ENCODE data around the gene PARD3B. TPM values are rescaled to one million over a fixed set of nuclear protein-coding genes. Genes with fewer than 3 reads are reported as not detected.

Gene PARD3B
- total and polyA plus RNA-seq, 2 of the 13 experiments (the other 11 are each of a cell fraction or from before 2014, with no cell fraction given) = 0.71 to 2.3 TPM

GRCh38 chr2:205292665-205293295 is 747.5 kb downstream of the PARD3B start (continued):
- no peak for TF ChIP-seq SNRNP70 (IDR thresholded peaks at IDR 0.05; ENCODE audit: low read depth, low read length)
- TF ChIP-seq REL (CRISPR knock-in tag; conservative IDR thresholded peaks at IDR 0.05) = no peak
- no peak for TF ChIP-seq RFXANK (CRISPR knock-in tag; IDR thresholded peaks at IDR 0.05)
- TF ChIP-seq PRMT3 (CRISPR knock-in tag; IDR thresholded peaks at IDR 0.05; ENCODE audit: borderline replicate concordance, low read depth) = no peak
- no peak for TF ChIP-seq RCOR2 (CRISPR knock-in tag; IDR thresholded peaks at IDR 0.05)
- no peak for TF ChIP-seq ZFP82 (CRISPR knock-in tag; IDR thresholded peaks at IDR 0.05; ENCODE audit: borderline replicate concordance)

- peak; percentile 56; the same call in 1 of the 2 replicates for TF ChIP-seq ONECUT2 (CRISPR knock-in tag; IDR thresholded peaks at IDR 0.05)
- TF ChIP-seq ZNF343 (CRISPR knock-in tag; IDR thresholded peaks at IDR 0.05) = no peak
- ATAC-seq (no peak), FAIRE-seq (peak; percentile 12), DNase-seq (ENCODE audit: low spot score) (no peak)
- ChIA-PET CTCF (ENCODE audit: low intra/inter-chr PET ratio, low total read pairs) (no interaction called here), POLR2A (no interaction called here)
- Histone ChIP-seq H3K9ac (ENCODE audit: insufficient read depth, low read depth, low read length) (no peak overlapping the region), H3K27me3 (ENCODE audit: control insufficient read depth in 1 of 2, insufficient read depth in 2 of 2, low read length in 2 of 2) (no peaks in the 10 kb centered on the region), H3K4me3 (replicated peaks in 1 of 3; ENCODE audit: insufficient read depth in 1 of 3, low read depth in 2 of 3, low read length in 3 of 3) (no peak overlapping the region), H3K79me2 (ENCODE audit: insufficient read depth, low read length) (no peaks in the 10 kb centered on the region), H3K4me2 (ENCODE audit: low read depth, low read length) (no peak overlapping the region), H4K20me1 (ENCODE audit: insufficient read depth, low read length) (no peaks in the 10 kb centered on the region), H2AFZ (ENCODE audit: low read length) (no peak overlapping the region), H3K4me1 (ENCODE audit: insufficient read depth, low read length) (no peaks in the 10 kb centered on the region), H3K36me3 (replicated peaks in 1 of 2; ENCODE audit: control insufficient read depth in 1 of 2, insufficient read depth in 2 of 2, low read length in 2 of 2) (no peaks in the 10 kb centered on the region), H3K27ac (ENCODE audit: extremely low read length, insufficient read depth, low read length) (no peak overlapping the region), H3K9me3 (ENCODE audit: low read length) (no peaks in the 10 kb centered on the region; the same call in 1 of the 2 replicates)
- no TSS peak for BruUV-seq (replicated peaks)
- intact Hi-C loops (cut with micrococcal nuclease; ENCODE audit: unreplicated experiment) (no loop called here), in situ Hi-C loops (cut with HindIII; ENCODE audit: extremely low pct_ligation_motif_present, low pct_unique_long_range_greater_than_20kb) (no loop called here)
Observed at GRCh38 chr2:205293559-205293958, 748.3 kb downstream of the PARD3B start.

- DNase-seq (ENCODE audit: low spot score) (no peak), FAIRE-seq (no peak), ATAC-seq (no peak)
- Histone ChIP-seq H3K9me3 (ENCODE audit: low read length) (no peaks in the 10 kb centered on the region), H3K4me3 (replicated peaks in 1 of 3; ENCODE audit: insufficient read depth in 1 of 3, low read depth in 2 of 3, low read length in 3 of 3) (no peak overlapping the region), H3K27me3 (ENCODE audit: control insufficient read depth in 1 of 2, insufficient read depth in 2 of 2, low read length in 2 of 2) (no peaks in the 10 kb centered on the region), H3K36me3 (replicated peaks in 1 of 2; ENCODE audit: control insufficient read depth in 1 of 2, insufficient read depth in 2 of 2, low read length in 2 of 2) (no peaks in the 10 kb centered on the region), H3K79me2 (ENCODE audit: insufficient read depth, low read length) (no peaks in the 10 kb centered on the region), H4K20me1 (ENCODE audit: insufficient read depth, low read length) (no peaks in the 10 kb centered on the region), H3K4me1 (ENCODE audit: insufficient read depth, low read length) (no peaks in the 10 kb centered on the region), H3K4me2 (ENCODE audit: low read depth, low read length) (no peak overlapping the region), H3K9ac (ENCODE audit: insufficient read depth, low read depth, low read length) (no peak overlapping the region), H2AFZ (ENCODE audit: low read length) (no peak overlapping the region), H3K27ac (ENCODE audit: extremely low read length, insufficient read depth, low read length) (no peak overlapping the region)
- WGBS (ENCODE audit: low lambda C conversion rate) = 75% methylated on average over 4 of the region's 4 CpGs
- BruUV-seq (replicated peaks) = no TSS peak
- TF ChIP-seq GPN1 (CRISPR knock-in tag; IDR thresholded peaks at IDR 0.05; ENCODE audit: borderline replicate concordance) (no peak), MAFF (IDR thresholded peaks at IDR 0.05; ENCODE audit: low read depth, low read length) (peak; percentile 96), GZF1 (CRISPR knock-in tag; IDR thresholded peaks at IDR 0.05) (no peak), MAFK (conservative IDR thresholded peaks at IDR 0.05 in 1 of 2, IDR thresholded peaks at IDR 0.05 in 1 of 2; ENCODE audit: low read length in 2 of 2) (peak; percentile 96), MIER2 (CRISPR knock-in tag; IDR thresholded peaks at IDR 0.05) (no peak)
- intact Hi-C loops (cut with micrococcal nuclease; ENCODE audit: unreplicated experiment) (no loop called here), in situ Hi-C loops (cut with HindIII; ENCODE audit: extremely low pct_ligation_motif_present, low pct_unique_long_range_greater_than_20kb) (no loop called here)
- ChIA-PET POLR2A (no interaction called here), CTCF (ENCODE audit: low intra/inter-chr PET ratio, low total read pairs) (no interaction called here)
Observed at GRCh38 chr2:205296959-205297358, 751.7 kb downstream of the PARD3B start.

Data from HepG2 (cell line).